GM23248 (cell line): Measurements from ENCODE around the gene SLC44A3. TPM values are rescaled to one million over a fixed set of nuclear protein-coding genes. Genes with fewer than 3 reads are reported as not detected.
A peak's percentile ranks its signal among the peaks of the same experiment; 100 is the strongest.

Experiments used
- DNase-seq: peaks from one replicate; pipeline ENCODE4 v3.0.0-alpha.2; 2015
- H2AFZ ChIP-seq: fragments of 200-600 bp; sonication (generic); 2 replicates; pipeline ENCODE4 v1.6.1; 2016; ENCODE audit warnings: antibody characterized with exemption
- H3F3A ChIP-seq: fragments of 200-600 bp; sonication (generic); 2 replicates; pipeline ENCODE4 v1.6.1; 2016; ENCODE audit warnings: mild to moderate bottlenecking, antibody characterized with exemption, mixed run types; ENCODE audit not compliant: insufficient read depth
- H3K27ac ChIP-seq: fragments of 200-600 bp; sonication (generic); 2 replicates; pipeline ENCODE4 v1.5.1; 2016; ENCODE audit warnings: mild to moderate bottlenecking
- H3K27me3 ChIP-seq: fragments of 200-600 bp; sonication (generic); replicated peaks from 2 replicates; pipeline ENCODE4 v1.6.1; 2016; ENCODE audit warnings: mild to moderate bottlenecking; ENCODE audit not compliant: insufficient read depth
- H3K36me3 ChIP-seq: fragments of 200-600 bp; sonication (generic); 2 replicates; pipeline ENCODE4 v1.6.1; 2016; ENCODE audit warnings: low read depth, mild to moderate bottlenecking
- H3K4me1 ChIP-seq: fragments of 200-600 bp; sonication (generic); 2 replicates; pipeline ENCODE4 v1.6.1; 2016; ENCODE audit warnings: mild to moderate bottlenecking; ENCODE audit not compliant: insufficient read depth
- H3K4me2 ChIP-seq: fragments of 200-600 bp; sonication (generic); one replicate; pipeline ENCODE4 v1.6.1; 2016; ENCODE audit warnings: mild to moderate bottlenecking; ENCODE audit not compliant: unreplicated experiment
- H3K4me3 ChIP-seq: fragments of 200-600 bp; sonication (generic); 2 replicates; pipeline ENCODE4 v1.5.1; 2016; ENCODE audit warnings: mild to moderate bottlenecking
- H3K79me2 ChIP-seq: fragments of 200-600 bp; sonication (generic); 2 replicates; pipeline ENCODE4 v1.6.1; 2016; ENCODE audit warnings: mild to moderate bottlenecking; ENCODE audit not compliant: insufficient read depth
- H3K9ac ChIP-seq: fragments of 200-600 bp; sonication (generic); 2 replicates; pipeline ENCODE4 v1.6.1; 2016; ENCODE audit warnings: mild to moderate bottlenecking
- H3K9me2 ChIP-seq: fragments of 200-600 bp; sonication (generic); 2 replicates; pipeline ENCODE4 v1.6.1; 2016; ENCODE audit warnings: mixed run types, mild to moderate bottlenecking, moderate library complexity; ENCODE audit not compliant: insufficient read depth
- H3K9me3 ChIP-seq: fragments of 200-600 bp; sonication (generic); one replicate; pipeline ENCODE4 v1.6.1; 2017; ENCODE audit warnings: low read depth
- H4K20me1 ChIP-seq: fragments of 200-600 bp; sonication (generic); 2 replicates; pipeline ENCODE4 v1.6.0; 2016; ENCODE audit not compliant: insufficient read depth
- EZH2 ChIP-seq: fragments of 200-600 bp; sonication (generic); IDR thresholded peaks from 2 replicates; pipeline ENCODE4 v1.6.1; 2018; ENCODE audit warnings: antibody characterized with exemption, mild to moderate bottlenecking; ENCODE audit not compliant: insufficient read depth, poor library complexity, severe bottlenecking
- EZH2phosphoT487 ChIP-seq: fragments of 200-600 bp; sonication (generic); IDR thresholded peaks from 2 replicates; pipeline ENCODE4 v1.6.1; 2018; ENCODE audit warnings: antibody characterized with exemption, moderate library complexity, mild to moderate bottlenecking, low read depth; ENCODE audit not compliant: insufficient read depth
- whole genome bisulfite sequencing, 2 experiments: methylation state at CpG; one replicate each; pipeline ENCODE4 v1.1.6; 2015 to 2017; ENCODE audit warnings: low lambda C conversion rate in 2 of 2, low coverage in 1 of 2; ENCODE audit errors: missing lambda C conversion rate in 2 of 2; 5-methylcytosine and 5-hydroxymethylcytosine counted together
- in situ Hi-C: fragments of 300-500 bp; cut with MboI; formaldehyde crosslinking; loops from 2 replicates; pipeline ENCODE4 v1.15.0; 2020
- polyA plus RNA-seq: library from polyadenylated mRNA; unstranded; fragments of >200 nt; fragmentation: Nextera tagmentation; extraction: Ambion mirVana; gene quantifications from 2 replicates; pipeline ENCODE4 v1.2.1, GENCODE V29; 2016
- total RNA-seq: library from RNA; depleted of rRNA; stranded (reverse); fragments of >200 nt; shearing (Covaris generic); gene quantifications from 2 replicates; pipeline ENCODE4 v1.2.3, GENCODE V29; 2014

The SLC44A3 gene
- total and polyA plus RNA-seq, 2 experiments from 2014 or later, result 1.6 to 2.0 TPM

GRCh38 chr1:94783342-94784189 lies 36.6 kb upstream of the SLC44A3 start:
- Histone ChIP-seq H3K4me3 (peak overlapping the region; percentile 36), H3K27me3 (no peaks in the 10 kb centered on the region), H3K36me3 (no peaks in the 10 kb centered on the region), H3K79me2 (no peaks in the 10 kb centered on the region), H2AFZ (peak overlapping the region; percentile 61), H3K4me1 (peaks cover 31% of the 10 kb centered on the region), H3K4me2 (peak overlapping the region; percentile 75), H3K27ac (peak overlapping the region; percentile 96), H3K9ac (peak overlapping the region; percentile 76), H4K20me1 (no peaks in the 10 kb centered on the region), H3K9me3 (no peaks in the 10 kb centered on the region), H3K9me2 (no peaks in the 10 kb centered on the region), H3F3A (peaks cover 26% of the 10 kb centered on the region)
- in situ Hi-C loops, result no loop called here
- TF ChIP-seq EZH2, result no peak
- peak; percentile 78; the same call in 1 of the 2 replicates for TF ChIP-seq EZH2phosphoT487
- WGBS, 2 experiments, result 1% methylated on average over 12 of the region's 12 CpGs
- DNase-seq, result peak; percentile 95

- peak overlapping the region; percentile 75 for H3K4me2 ChIP-seq
- H3F3A ChIP-seq, result peaks cover 26% of the 10 kb centered on the region
- no peaks in the 10 kb centered on the region for H3K79me2 ChIP-seq
- TF ChIP-seq EZH2phosphoT487, result no peak
- TF ChIP-seq EZH2, result no peak
- peaks cover 25% of the 10 kb centered on the region for H3K4me1 ChIP-seq
- H4K20me1 ChIP-seq, result no peaks in the 10 kb centered on the region
- no peaks in the 10 kb centered on the region for H3K27me3 ChIP-seq
- peak overlapping the region; percentile 61 for H2AFZ ChIP-seq
- peak overlapping the region; percentile 96 for H3K27ac ChIP-seq
- no peaks in the 10 kb centered on the region for H3K36me3 ChIP-seq
- in situ Hi-C loops, result no loop called here
- no peaks in the 10 kb centered on the region for H3K9me2 ChIP-seq
- WGBS, 2 experiments, result 56 to 62% methylated on average over 7 of the region's 7 CpGs
- peak overlapping the region; percentile 33; the same call in 1 of the 2 replicates for H3K4me3 ChIP-seq
- no peak for DNase-seq
- H3K9me3 ChIP-seq, result no peaks in the 10 kb centered on the region
- peak overlapping the region; percentile 76 for H3K9ac ChIP-seq
Observed at GRCh38 chr1:94784190-94784515, 36.0 kb upstream of the SLC44A3 start.

GRCh38 chr1:94787691-94788090 lies 32.5 kb upstream of the SLC44A3 start:
- WGBS, 2 experiments, result 95 to 100% methylated on average over 1 of the region's 1 CpG
- no peaks in the 10 kb centered on the region for H3K27me3 ChIP-seq
- no peak overlapping the region for H3K9ac ChIP-seq
- H3K36me3 ChIP-seq, result no peaks in the 10 kb centered on the region
- H3K4me3 ChIP-seq, result no peak overlapping the region
- DNase-seq, result no peak
- TF ChIP-seq EZH2phosphoT487, result no peak
- TF ChIP-seq EZH2, result no peak
- H4K20me1 ChIP-seq, result no peaks in the 10 kb centered on the region
- in situ Hi-C loops, result no loop called here
- no peak overlapping the region for H2AFZ ChIP-seq
- H3K9me3 ChIP-seq, result no peaks in the 10 kb centered on the region
- peaks cover 40% of the 10 kb centered on the region for H3F3A ChIP-seq
- 0 out of 2 replicates have a peak, but pooled peaks cover 3% of the 10 kb centered on the region for H3K9me2 ChIP-seq
- H3K79me2 ChIP-seq, result no peaks in the 10 kb centered on the region
- peaks cover 37% of the 10 kb centered on the region for H3K4me1 ChIP-seq
- no peak overlapping the region for H3K4me2 ChIP-seq
- H3K27ac ChIP-seq, result no peak overlapping the region

- 0 out of 2 replicates have a peak, but pooled peaks cover 3% of the 10 kb centered on the region for H3K9me2 ChIP-seq
- no peaks in the 10 kb centered on the region for H3K9me3 ChIP-seq
- H3K79me2 ChIP-seq, result no peaks in the 10 kb centered on the region
- in situ Hi-C loops, result no loop called here
- 45 to 57% methylated on average over 2 of the region's 2 CpGs for WGBS, 2 experiments
- H3K27me3 ChIP-seq, result no peaks in the 10 kb centered on the region
- no peaks in the 10 kb centered on the region for H4K20me1 ChIP-seq
- peaks cover 37% of the 10 kb centered on the region for H3F3A ChIP-seq
- TF ChIP-seq EZH2phosphoT487 (no peak), EZH2 (no peak)
- DNase-seq, result peak; percentile 69
- peaks cover 28% of the 10 kb centered on the region for H3K4me1 ChIP-seq
- no peaks in the 10 kb centered on the region for H3K36me3 ChIP-seq
- H3K4me3 ChIP-seq, result no peak overlapping the region
- no peak overlapping the region for H2AFZ ChIP-seq
- H3K9ac ChIP-seq, result no peak overlapping the region
- no peak overlapping the region for H3K27ac ChIP-seq
- no peak overlapping the region for H3K4me2 ChIP-seq
Observed at GRCh38 chr1:94790246-94790645, 29.9 kb upstream of the SLC44A3 start.
